Keratinocyte (primary cell): ENCODE measurements around the gene FOXJ1.

Experiments
- CTCF ChIP-seq, 3 experiments: IDR thresholded peaks in 1 of 3; conservative IDR thresholded peaks in 1 of 3; optimal IDR thresholded peaks in 1 of 3; 2 replicates in 2 of 3; 3 replicates in 1 of 3; pipeline versions ENCODE3 to v1.5.1; 2011; ENCODE audit warnings: low read length in 3 of 3, mild to moderate bottlenecking in 3 of 3, moderate library complexity in 2 of 3, control low read depth in 1 of 3, inconsistent platforms in 1 of 3; ENCODE audit not compliant: insufficient read depth in 2 of 3; ENCODE audit errors: extremely low read depth in 1 of 3
- EZH2 ChIP-seq: IDR thresholded peaks from one replicate; pipeline ENCODE4 v1.6.1; 2012; ENCODE audit warnings: inconsistent platforms, mild to moderate bottlenecking, low read length, moderate library complexity

GRCh38 chr17:76147211-76148014 lies 6.4 kb upstream of the FOXJ1 start:
- TF ChIP-seq EZH2 (no peak), CTCF (optimal IDR thresholded peaks at IDR 0.05 in 1 of 3, IDR thresholded peaks at IDR 0.05 in 1 of 3, conservative IDR thresholded peaks at IDR 0.05 in 1 of 3; ENCODE audit: extremely low read depth in 1 of 3, insufficient read depth in 2 of 3, low read length in 3 of 3) (peak in 2 of 3 experiments; percentile 56 to 59)
